ENCODE measurements around the gene CABP4. TPM values are rescaled to one million over a fixed set of nuclear protein-coding genes. Genes with fewer than 3 reads are reported as not detected.

Gene CABP4
- total RNA-seq = not detected in 2 replicates

DNA sequence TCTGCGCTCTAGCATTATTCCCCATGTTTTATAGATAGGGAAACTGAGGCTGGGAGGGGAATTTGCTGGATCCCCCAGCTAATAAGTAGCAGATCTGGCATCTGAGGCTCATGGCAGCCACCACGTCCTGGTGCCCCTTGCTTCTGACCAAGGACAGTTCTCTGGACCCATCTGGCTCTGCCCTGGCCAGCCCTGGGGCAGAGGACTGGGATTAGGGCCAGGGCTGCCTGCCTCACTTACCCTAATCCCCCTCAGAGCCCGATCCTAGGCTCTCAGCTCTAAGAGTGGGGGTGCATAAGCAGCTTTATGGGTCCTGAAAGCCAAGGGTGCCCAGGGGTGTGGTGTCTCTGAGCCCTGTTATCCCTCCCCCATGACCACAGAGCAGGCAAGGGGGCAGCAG lies at the start of gene CABP4:
TSS of gene CABP4 (plus strand) at position 301 of the 400 bp plus-strand sequence. CDS start at position 371, 70 bp downstream.

DNA sequence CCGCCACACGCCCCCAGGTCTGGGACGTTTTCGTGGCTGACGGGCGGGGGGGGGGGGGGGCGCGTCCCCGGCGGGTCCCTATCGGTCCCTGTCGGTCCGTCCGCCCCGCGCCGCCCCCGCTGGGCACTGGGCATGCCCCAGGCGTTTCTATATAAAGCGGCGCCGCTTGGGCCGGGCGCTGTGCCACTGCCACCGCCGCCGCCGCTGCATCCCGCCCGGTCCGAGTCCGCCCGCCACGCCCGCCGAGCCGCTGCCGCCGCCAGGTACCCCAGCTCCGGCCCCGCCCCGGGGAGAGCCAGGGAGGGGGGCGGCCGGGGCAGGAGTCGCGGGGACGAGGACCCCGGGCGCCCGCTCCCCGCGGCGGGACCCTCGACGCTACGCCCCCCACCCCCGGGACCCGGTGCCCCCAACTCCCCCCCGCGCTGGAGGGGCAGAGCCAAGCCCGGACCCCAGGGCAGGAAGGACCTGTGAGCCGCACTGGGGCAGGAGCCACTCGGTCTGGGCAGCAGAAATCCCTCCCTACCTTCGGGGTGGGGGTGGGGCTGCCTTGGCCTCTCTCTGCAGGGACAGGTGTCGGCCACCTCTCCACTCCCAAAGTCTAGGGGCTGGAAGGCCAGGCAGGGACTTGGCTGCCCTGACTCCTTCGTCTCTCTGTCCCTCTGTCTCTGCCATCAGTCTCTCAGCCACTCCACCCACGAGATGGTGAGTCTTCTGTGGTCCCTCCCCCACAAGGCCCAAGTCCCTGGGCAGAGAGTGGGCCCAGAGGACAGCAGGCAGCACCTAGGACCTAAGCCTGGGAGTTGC lies 39.5 kb upstream of the CABP4 start, which contains the start of gene CARNS1:
TSS of gene CARNS1 (plus strand) at position 178 of the 804 bp plus-strand sequence. CDS start at position 700, 522 bp downstream.

DNA sequence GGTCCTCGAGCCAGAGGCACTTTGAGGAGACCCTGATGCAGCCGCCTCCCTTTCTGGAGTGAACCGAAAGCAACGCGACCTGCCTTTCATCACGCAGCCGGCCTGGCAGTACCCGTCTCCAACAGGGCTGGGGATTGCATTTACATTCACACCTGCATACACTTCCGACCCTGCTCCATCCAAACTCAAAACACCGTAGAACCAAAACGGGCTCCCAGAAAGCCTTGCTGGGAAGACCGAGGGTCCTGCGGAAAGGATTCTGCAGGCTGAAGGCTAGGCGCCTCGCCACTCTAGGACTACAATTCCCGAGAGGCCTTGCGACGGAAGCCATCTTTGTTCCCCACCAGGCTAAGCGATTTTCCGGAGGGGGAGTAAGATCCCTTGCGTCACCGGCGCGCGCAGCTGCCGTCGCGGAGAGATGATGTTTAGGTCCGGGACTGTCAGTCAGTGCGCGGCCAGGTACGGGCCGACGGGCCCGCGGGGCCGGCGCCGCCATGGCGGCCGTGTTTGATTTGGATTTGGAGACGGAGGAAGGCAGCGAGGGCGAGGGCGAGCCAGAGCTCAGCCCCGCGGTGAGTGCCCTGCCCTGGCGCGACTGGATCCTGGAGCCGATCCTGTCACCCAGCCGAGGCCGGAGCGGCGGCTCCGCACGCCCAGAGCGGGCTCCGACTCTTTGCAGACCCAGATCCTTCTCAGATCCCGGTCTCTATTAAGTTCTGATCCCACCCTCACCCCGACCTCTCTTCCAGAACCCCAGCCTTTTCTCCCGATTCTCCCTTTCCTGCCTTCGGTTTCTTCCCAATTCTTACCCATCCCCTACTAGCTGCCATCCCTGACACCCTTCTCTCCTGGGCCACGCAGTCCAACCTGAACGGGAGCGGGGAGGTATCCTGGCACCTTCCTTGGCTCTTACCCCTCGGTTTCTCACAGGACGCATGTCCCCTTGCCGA lies 26.8 kb upstream of the CABP4 start, which contains the start of gene RPS6KB2:
TSS of gene RPS6KB2 (plus strand) at position 443 of the 950 bp plus-strand sequence. CDS start at position 495, 52 bp downstream.

DNA sequence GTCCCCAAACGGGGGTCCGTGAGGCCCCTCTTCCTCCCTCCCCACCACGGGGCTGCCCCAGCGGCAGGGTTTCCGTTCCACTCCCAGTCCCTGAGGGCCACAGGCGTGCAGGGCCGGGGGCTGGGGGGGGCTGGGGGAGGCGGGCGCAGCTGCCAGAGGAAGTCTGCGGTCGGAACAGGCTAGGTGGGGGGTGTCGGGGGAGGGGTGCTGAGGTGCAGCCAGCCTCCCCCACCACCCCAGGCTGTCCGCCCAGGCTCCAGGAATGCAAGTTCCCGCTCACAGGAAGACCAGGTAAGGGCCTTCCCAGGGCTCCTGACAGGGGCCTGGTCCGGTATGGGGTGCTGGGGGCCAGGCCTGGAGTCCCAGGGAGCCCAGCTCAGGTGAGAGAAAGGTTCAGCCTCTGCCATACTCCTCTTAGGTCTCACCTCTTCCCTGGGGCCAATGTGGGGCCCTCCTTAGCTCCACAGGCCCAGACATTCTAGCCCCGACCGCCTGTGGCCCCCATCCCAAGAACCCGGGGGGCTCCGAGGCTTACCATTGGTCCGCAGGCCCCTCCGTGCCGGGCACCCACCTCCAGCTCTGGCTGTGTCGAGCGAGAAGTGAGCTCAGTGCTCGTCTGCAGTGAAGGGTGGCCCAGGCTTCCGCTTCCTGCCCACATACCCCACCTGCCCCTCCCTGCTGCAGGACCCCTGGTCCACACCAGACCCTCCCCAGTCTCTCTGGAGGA lies 17.9 kb upstream of the CABP4 start, which contains the start of gene PTPRCAP:
TSS of gene PTPRCAP (minus strand) at position 601 of the 727 bp plus-strand sequence. CDS start at position 538, 63 bp downstream.

DNA sequence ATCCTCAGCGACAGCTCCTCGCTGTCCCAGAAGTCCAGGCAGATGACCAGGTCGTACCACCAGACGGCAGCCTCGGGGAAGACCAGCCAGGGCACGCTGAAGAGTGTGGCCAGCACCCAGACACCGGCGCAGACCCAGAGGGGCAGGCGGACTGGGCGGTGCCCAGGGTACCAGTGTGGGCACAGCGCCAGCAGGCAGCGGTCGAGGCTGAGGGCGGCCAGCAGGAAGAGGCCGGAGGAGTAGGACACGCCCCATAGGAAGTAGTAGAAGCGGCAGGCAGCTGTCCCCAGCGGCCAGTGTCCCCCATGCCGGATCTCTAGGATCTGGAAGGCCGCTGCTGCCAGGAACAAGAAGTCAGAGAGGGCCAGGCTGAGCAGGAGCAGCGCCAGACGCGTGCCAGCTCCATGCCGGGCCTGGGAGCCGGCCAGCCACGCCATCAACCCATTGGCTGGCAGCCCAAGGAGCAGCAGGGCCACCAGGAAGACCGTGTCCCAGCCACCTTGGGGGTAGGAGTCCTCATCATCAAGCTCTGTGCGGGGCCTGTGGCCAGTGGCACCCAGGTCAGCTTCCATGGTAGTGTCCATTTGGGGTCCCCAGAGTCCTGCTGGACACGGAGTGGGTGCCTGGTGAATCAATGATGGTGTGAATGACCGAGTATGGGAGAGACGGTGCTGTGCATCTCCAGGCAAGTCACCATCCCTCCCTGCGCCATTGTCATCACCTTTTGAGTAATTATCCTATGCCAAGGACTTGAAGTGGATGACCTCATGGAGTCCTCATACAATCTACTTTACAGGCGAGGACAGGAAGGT lies 2.8 kb upstream of the CABP4 start, which contains the start of gene GPR152:
TSS of gene GPR152 (minus strand) at position 589 of the 812 bp plus-strand sequence. CDS start at position 584, 5 bp downstream.

DNA sequence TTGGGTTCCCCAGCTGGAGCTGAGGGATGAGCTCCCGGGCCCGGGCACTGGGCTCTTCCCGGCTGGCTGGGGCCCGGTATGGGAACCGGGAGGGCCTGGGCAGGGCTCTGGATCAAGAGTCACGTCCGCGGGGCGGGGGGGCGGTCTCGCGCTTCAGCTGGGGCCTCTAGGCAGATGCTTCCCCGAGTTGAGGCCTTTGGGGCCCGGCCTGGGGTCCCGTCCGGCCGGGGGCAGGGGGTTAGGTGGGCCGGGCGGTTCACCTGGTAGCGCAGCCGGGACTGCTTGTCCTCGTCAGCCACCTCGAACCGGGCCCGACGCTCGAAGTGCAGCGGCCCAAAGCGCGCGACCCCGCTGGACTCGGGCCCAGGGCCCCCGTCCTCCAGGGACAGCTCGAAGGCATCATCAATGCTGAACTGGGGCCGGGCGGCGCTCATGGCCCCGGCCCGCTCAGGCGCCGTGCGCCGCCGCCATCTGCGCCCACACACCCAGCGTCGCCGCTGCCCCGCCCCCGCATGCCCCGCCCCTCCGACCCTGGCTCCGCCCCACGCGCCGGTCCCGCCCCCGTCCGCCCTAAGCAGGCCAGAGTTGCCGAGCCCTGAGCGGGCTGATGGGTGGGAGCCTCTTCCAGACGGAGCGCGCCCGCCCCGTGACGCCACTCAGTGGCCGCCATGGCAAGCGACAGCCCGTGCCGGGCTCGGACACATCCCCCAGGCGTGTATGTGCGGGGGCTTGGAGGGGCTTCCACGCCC lies 13.8 kb downstream of the CABP4 start, which contains the start of gene TMEM134:
TSS of gene TMEM134 (minus strand) at position 493 of the 749 bp plus-strand sequence. CDS start at position 434, 59 bp downstream.

DNA sequence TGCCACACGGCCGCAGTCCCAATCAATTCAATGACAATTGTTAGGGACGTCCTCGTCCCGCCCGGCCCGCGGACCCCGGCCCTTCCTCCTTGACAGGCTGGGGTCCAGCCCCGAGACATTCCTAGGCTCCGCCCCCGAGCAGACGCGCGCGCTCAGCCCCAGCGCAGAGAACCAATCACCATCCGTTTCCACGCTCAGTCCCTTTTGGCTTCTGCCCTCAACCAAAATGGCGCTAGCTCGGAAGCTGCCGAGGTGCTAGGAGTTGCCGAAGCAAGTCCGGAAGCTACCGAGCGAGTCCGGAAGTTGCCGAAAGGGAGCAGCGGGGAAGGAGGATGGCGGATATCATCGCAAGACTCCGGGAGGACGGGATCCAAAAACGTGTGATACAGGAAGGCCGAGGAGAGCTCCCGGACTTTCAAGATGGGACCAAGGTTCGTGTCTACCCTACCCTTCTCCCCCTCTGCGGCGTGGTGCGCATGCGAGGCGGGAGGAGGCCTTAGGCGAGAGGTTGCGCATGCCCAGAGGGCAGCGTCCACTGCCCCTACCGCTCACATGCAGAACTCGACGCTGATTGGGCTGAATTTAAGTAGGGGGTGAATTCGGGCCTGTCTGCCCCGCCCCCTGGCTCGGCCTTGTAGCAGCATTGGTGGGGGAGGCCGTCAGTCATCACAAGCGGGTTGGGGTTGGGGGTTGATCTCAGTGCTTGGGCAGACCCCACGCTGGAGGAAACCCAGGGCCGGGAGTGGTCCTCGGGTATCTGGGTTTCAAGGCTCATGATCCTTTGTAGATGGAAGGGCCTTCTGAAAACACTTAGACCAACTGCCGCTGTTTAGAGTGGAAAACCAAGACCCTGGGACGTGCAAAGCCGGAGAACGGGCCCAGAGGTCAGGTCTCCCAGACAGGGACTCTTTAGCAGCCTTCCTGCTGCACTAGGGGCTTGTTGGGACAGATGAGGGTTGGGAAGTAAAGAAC lies 28.0 kb downstream of the CABP4 start, which contains the start of gene AIP:
TSS of gene AIP (plus strand) at position 200 of the 972 bp plus-strand sequence. CDS start at position 333, 133 bp downstream.

DNA sequence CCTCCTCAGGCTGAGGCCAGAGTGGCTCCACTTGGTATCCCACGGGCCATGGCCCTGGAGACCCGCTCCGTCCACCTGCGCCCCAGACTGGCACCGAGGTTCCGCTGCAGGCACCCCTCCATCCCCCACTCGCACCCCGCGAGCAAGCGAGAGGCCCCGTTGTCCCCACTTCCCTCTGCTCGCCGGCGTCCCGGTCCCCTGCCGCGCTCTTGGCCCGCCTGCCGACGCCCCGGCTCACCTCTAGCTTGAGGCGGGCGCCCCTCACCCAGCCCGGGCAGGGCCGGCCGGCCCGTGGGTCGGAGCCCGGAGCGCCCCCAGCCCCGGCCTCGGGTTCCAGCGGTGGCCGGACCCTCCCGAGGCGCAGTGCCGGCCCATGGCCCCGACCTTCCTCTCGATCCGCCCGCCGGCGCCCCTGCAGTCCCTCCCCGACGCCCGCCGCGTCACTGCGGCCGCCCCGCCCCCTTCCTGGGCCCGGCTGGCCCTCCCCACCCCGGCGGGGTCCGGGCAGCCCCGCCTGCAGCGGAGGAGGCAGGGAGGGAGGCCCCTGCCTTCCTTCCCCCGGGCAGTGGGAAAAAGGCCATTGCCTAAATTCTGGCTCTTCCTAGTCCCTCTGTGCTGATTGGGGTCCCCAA lies 49.9 kb downstream of the CABP4 start, which contains the start of gene PITPNM1:
TSS of gene PITPNM1 (minus strand) at position 414 of the 632 bp plus-strand sequence. CDS start 1,183 bp downstream, outside the sequence.

DNA sequence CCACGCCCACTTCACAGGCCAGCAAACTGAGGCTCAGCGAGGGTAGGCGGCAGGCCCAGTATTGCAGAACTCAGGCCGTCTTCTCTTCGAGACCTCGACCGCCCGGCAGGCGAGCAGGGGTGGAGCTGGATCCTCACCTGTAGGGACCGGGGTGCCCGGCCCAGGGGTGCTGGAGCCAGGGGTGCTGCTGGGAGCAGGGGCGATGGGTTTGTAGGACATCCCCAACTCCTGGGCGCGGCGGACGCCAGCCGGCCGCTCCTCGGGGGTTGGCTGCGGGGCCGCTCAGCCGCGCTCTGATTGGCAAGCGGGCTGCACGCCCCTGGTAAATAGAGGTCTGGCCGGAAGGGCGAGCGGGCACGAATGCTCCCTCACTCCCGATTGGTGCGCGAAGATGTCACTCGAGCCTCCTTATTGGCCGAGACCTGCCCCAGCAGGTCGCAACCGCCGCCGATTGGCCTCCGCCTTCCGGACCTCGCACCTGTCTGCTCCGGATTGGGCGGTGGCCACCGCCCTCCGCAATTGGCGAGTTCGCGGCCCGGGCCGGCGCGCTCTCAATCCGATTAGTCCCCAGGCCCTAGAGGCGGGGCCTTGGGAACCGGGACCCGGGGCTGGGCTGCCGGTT lies 52.8 kb downstream of the CABP4 start, which contains the start of gene CDK2AP2:
TSS of gene CDK2AP2 (minus strand) at position 299 of the 622 bp plus-strand sequence. CDS start at position 219, 80 bp downstream.

Other genes with a start within 250 kb of the CABP4 start
- 38.7 and 58.7 TPM in 2 replicates for gene GRK2, start 188.9 kb upstream of the CABP4 start, total RNA-seq
- gene ANKRD13D, start 166.1 kb upstream of the CABP4 start, total RNA-seq = 22.5 and 26.9 TPM in 2 replicates
- gene SSH3, start 151.8 kb upstream of the CABP4 start, total RNA-seq = 10.0 and 39.9 TPM in 2 replicates
- 134 and 176 TPM in 2 replicates for gene POLD4, start 101.8 kb upstream of the CABP4 start, total RNA-seq
- 14.6 and 18.1 TPM in 2 replicates for gene CLCF1, start 81.8 kb upstream of the CABP4 start, total RNA-seq
- 4.2 and 4.7 TPM in 2 replicates for gene RAD9A, start 63.4 kb upstream of the CABP4 start, total RNA-seq
- 172 and 194 TPM in 2 replicates for gene PPP1CA, start 53.5 kb upstream of the CABP4 start, total RNA-seq
- not detected in 2 replicates for gene TBC1D10C, start 51.3 kb upstream of the CABP4 start, total RNA-seq
- 0.49 TPM in 1 of 2 replicates, not detected in the other for gene CARNS1, start 39.7 kb upstream of the CABP4 start, total RNA-seq
- gene RPS6KB2, start 26.9 kb upstream of the CABP4 start, total RNA-seq = 46.3 and 51.8 TPM in 2 replicates
- 2.0 TPM in 1 of 2 replicates, not detected in the other for gene PTPRCAP, start 17.7 kb upstream of the CABP4 start, total RNA-seq
- gene CORO1B, start 11.9 kb upstream of the CABP4 start, total RNA-seq = 71.1 and 73.1 TPM in 2 replicates
- not detected in 2 replicates for gene GPR152, start 2.6 kb upstream of the CABP4 start, total RNA-seq
- 32.7 and 46.2 TPM in 2 replicates for gene TMEM134, start 13.9 kb downstream of the CABP4 start, total RNA-seq
- 59.2 and 72.4 TPM in 2 replicates for gene AIP, start 27.7 kb downstream of the CABP4 start, total RNA-seq
- gene PITPNM1, start 50.0 kb downstream of the CABP4 start, total RNA-seq = 37.5 and 38.1 TPM in 2 replicates
- gene CDK2AP2, start 52.8 kb downstream of the CABP4 start, total RNA-seq = 33.5 and 54.3 TPM in 2 replicates
- not detected in 2 replicates for gene CABP2, start 68.1 kb downstream of the CABP4 start, total RNA-seq
- gene GSTP1, start 128.5 kb downstream of the CABP4 start, total RNA-seq = 1,161 and 1,414 TPM in 2 replicates
- gene NDUFV1, start 151.6 kb downstream of the CABP4 start, total RNA-seq = 199 and 234 TPM in 2 replicates
- gene NUDT8, start 174.6 kb downstream of the CABP4 start, total RNA-seq = 4.1 and 14.6 TPM in 2 replicates
- gene TBX10, start 184.4 kb downstream of the CABP4 start, total RNA-seq = not detected in 2 replicates
- gene ACY3, start 195.4 kb downstream of the CABP4 start, total RNA-seq = not detected in 2 replicates
- not detected in 2 replicates for gene ALDH3B2, start 219.3 kb downstream of the CABP4 start, total RNA-seq